Activated CD4-positive, CD25-positive, alpha-beta regulatory T cell (primary cell): ENCODE data around the gene CYP26C1.

Experiments used
- DNase-seq, 4 experiments: peaks; one replicate each; lab custom pipeline; 2025; lab: John Stamatoyannopoulos, UW

The CYP26C1 gene

DNA sequence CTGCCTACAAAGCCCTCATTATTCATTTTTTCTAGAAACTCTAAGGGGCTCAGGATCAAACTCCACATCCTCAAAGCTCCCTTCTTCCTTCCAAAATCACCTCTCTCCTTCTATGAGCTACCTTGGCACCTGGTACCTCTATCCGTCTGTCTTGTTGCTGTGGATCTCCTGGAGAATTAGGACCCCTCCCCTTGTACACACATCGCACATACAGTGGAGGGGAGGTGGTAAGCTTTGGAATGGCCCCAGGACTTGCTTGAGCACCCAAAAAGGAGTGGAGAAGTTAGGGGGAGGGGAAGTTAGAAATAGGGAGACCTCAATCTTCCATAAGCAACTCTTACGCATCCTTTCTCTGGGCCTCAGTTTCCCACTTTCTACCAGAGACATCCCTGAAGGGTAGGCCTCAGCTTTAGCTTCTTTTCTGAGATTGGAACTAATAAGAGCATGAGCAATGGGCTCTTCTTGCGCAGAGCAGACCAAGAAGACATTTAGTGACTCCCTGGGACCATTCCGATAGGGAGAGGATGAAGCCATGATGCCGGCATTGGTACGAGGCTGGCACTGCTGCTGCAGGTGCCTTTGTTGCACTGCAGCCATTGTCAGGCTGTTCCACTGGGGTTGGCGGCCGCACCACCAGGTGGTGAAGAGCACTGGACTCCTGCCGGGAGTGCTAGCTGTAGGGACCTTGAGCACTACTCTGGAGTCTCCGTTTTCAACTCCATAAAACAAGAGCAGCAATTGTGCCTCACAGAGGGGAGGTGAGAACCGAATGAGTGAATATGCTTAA, 4.5 kb downstream of the CYP26C1 start:
- DNase-seq, result no peak

- DNase-seq, result no peak
Observed at GRCh38 chr10:93065675-93066543, 5.3 kb downstream of the CYP26C1 start.

GRCh38 chr10:93066544-93066913, 5.9 kb downstream of the CYP26C1 start:
- DNase-seq, result no peak

GRCh38 chr10:93067443-93068365, 7.1 kb downstream of the CYP26C1 start:
- no peak for DNase-seq

- no peak for DNase-seq
Observed at GRCh38 chr10:93068411-93069244, 8.0 kb downstream of the CYP26C1 start.

- no peak for DNase-seq
Observed at GRCh38 chr10:93069245-93069561, 8.6 kb downstream of the CYP26C1 start.

GRCh38 chr10:93070378-93071176, 10.0 kb downstream of the CYP26C1 start:
- DNase-seq, result no peak

DNA sequence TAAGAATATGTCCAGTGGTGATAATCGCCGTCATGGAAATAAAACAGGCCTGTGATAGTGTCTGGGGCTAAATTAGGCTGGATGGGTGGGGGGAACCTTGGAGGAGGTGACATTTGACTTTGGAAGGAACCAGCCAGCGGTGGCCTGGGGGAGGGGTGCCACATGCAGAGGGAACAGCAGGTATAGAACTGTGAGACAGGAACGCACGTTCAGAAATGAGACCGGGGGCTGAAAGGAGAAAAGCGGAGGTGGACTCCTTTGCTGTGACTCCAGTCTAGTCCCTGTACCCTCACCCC, 10.5 kb downstream of the CYP26C1 start:
- no peak for DNase-seq

DNA sequence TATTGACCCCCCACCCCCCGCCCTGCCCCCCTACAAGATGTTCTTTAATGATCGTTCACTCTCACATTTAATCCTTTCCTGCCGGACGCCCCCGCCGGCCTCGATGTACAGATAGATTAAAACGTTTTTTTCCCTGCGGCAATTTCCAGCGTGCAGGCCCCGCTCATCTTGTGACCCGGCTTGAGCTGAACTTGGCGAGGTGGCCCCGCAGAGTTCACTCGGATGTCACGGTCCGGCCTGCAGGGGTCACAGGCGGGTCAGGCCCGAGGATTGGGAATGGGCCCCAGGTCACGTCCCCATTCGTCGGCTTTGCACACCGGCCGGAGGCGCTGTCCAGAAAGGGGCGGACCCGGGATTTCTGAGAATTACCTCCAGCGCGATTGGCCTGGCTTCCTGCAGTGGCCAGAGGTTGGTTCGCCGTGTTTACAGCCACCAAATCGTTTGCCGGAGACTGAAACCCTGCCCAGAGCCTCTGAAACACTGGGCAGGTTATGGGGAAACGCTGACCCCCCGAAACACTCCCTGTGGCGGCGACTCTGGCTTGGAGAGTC, 11.2 kb downstream of the CYP26C1 start:
- no peak for DNase-seq

DNA sequence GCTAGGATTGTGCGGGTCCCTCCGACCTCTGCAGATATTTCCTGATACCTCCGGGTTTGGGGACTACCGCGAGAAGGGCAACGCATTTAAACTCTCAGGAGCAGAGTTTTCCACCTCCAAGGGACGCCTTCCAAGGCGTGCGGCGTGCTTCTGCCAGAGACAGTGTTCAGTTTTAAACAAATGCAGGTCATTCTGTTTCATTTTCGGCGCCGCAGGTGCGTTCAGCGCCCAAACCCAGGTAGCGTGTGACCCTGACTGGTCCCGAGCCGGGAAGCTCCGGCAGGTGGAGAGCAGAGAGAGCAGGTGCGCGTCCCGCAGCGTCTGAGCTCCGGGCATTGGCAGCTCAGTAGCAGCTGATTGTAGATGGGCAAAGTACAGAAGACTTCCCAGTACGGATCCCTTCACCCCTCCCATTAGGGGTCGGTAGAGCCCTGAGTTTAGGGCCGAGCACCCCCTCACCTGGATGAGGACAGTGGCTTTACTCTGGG, 11.7 kb downstream of the CYP26C1 start:
- DNase-seq, result no peak

DNA sequence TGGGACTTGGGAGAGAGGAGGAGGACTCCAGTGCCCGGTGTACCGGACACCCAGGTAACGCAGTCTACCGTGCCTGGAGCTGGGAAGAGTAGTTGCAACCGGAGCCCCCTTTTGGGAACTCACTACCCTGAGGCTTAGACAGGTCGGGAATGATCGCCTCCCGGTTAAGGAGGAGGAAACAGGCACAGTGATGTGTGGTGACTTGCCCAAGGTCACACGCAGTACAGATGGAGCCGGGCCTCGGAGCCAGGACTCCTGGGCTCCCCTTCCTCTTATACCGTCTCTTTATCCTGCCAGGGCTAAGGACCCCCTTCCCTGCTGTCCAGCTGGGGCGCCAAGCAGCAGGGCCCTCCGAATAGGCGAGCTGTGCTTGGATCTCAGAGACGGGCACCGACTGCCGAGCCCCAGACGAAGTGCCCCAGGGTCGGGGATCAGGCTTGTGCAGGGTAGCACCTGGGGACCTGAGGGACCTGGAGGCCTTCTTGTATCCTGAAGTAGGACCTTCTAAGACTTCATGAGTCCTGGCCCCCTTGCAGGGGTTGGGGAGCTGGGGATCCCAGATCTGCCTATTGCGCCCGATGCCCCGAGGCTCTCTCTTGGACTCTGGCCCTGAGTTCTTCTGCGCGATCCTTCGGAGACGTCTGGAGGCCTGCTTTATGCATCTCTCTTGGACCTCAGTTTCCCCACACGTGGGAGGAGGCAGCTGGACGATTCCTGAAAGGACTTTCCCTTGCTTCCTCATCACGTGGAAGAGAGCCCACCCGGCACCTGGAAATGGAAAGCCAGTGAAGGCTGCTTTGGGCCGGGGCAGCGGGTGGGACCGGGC, 12.3 kb downstream of the CYP26C1 start:
- no peak for DNase-seq

DNA sequence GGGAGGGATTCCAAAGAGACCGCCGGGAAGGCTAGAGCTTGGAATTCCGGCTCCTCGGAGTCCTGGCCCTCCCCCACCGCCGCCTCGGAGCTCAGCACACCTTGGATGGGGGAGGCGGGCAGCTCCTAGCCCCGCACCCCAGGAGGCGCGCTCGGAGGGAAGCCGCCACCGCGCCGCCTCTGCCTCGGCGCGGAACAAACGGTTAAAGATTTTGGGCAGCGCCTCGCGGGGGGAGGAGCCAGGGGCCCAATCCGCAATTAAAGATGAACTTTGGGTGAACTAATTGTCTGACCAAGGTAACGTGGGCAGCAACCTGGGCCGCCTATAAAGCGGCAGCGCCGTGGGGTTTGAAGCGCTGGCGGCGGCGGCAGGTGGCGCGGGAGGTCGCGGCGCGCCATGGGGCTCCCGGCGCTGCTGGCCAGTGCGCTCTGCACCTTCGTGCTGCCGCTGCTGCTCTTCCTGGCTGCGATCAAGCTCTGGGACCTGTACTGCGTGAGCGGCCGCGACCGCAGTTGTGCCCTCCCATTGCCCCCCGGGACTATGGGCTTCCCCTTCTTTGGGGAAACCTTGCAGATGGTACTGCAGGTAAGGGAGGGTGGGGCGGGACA, 13.0 kb downstream of the CYP26C1 start, which contains the start of gene CYP26A1:
CYP26A1 (plus strand) TSS at position 355 of the 608 bp plus-strand sequence; CDS start at position 397, 42 bp downstream.
- DNase-seq, result no peak

GRCh38 chr10:93074147-93074596, 13.6 kb downstream of the CYP26C1 start:
- DNase-seq, result no peak

DNA sequence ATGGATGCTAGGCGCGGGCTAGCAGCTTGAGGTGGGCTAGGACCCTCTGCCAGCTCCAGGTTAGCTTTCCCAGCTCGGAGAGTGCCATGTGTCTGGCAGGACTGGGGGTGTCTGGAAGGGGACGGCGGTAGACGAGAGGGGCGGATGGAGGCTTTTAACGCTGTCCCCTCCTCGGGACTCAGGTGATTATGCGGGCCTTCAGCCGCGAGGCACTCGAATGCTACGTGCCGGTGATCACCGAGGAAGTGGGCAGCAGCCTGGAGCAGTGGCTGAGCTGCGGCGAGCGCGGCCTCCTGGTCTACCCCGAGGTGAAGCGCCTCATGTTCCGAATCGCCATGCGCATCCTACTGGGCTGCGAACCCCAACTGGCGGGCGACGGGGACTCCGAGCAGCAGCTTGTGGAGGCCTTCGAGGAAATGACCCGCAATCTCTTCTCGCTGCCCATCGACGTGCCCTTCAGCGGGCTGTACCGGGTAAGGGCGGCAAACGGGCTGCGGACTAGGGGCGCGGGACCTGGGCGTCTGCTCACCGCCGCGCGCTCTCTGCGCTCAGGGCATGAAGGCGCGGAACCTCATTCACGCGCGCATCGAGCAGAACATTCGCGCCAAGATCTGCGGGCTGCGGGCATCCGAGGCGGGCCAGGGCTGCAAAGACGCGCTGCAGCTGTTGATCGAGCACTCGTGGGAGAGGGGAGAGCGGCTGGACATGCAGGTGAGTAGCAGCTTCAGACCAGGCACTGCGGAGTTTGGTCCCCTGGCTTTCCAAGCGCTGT, 14.2 kb downstream of the CYP26C1 start:
- no peak for DNase-seq

GRCh38 chr10:93075369-93076221, 15.0 kb downstream of the CYP26C1 start:
- no peak for DNase-seq

DNA sequence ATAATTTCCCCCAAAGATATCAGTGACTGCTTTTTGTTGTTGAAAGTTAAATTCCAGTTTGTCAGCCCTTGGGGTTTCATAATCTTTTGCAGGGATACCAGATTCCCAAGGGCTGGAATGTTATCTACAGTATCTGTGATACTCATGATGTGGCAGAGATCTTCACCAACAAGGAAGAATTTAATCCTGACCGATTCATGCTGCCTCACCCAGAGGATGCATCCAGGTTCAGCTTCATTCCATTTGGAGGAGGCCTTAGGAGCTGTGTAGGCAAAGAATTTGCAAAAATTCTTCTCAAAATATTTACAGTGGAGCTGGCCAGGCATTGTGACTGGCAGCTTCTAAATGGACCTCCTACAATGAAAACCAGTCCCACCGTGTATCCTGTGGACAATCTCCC, 16.3 kb downstream of the CYP26C1 start:
- no peak for DNase-seq

- no peak for DNase-seq
Observed at GRCh38 chr10:93077860-93078337, 17.3 kb downstream of the CYP26C1 start.
